Neural cell (in vitro differentiated cells): ENCODE results near the gene GNPTG. TPM values are rescaled to one million over a fixed set of nuclear protein-coding genes. Genes with fewer than 3 reads are reported as not detected.

Experiments used
- H2AFZ ChIP-seq: fragments of 200-600, 300-800 bp; sonication (generic), shearing (Covaris generic); 2 replicates; pipeline ENCODE4 v1.6.0; 2014; ENCODE audit warnings: low read depth, mild to moderate bottlenecking, antibody characterized with exemption, low read length, moderate library complexity
- H3F3A ChIP-seq: fragments of 200-600 bp; shearing (Covaris generic); 2 replicates; pipeline ENCODE4 v1.6.1; 2016; ENCODE audit warnings: mild to moderate bottlenecking, moderate library complexity, mixed read lengths, antibody characterized with exemption, low read length; ENCODE audit not compliant: insufficient read depth, poor library complexity, severe bottlenecking
- H3K27ac ChIP-seq: fragments of 200-600, 300-800 bp; sonication (generic), shearing (Covaris generic); 2 replicates; pipeline ENCODE4 v1.5.1; 2014; ENCODE audit warnings: mild to moderate bottlenecking, low read length, moderate library complexity
- H3K27me3 ChIP-seq: fragments of 300-800, 200-600 bp; sonication (generic), shearing (Covaris generic); 2 replicates; pipeline ENCODE4 v1.6.0; 2014; ENCODE audit warnings: mild to moderate bottlenecking, low read depth, low read length, moderate library complexity; ENCODE audit not compliant: insufficient read depth
- H3K36me3 ChIP-seq: fragments of 300-800, 200-600 bp; sonication (generic), shearing (Covaris generic); 2 replicates; pipeline ENCODE4 v1.5.1; 2014; ENCODE audit warnings: mild to moderate bottlenecking, antibody characterized with exemption, low read length, moderate library complexity; ENCODE audit not compliant: insufficient read depth
- H3K4me2 ChIP-seq: fragments of 300-800, 200-600 bp; sonication (generic), shearing (Covaris generic); 2 replicates; pipeline ENCODE4 v1.6.0; 2014; ENCODE audit warnings: mild to moderate bottlenecking, low read length
- H3K4me3 ChIP-seq: fragments of 300-800, 200-600 bp; sonication (generic), shearing (Covaris generic); 2 replicates; pipeline ENCODE4 v1.5.1; 2014; ENCODE audit warnings: mild to moderate bottlenecking, low read length, moderate library complexity
- H3K79me2 ChIP-seq: fragments of 200-600 bp; shearing (Covaris generic); replicated peaks from 2 replicates; pipeline ENCODE4 v1.6.0; 2014; ENCODE audit warnings: mild to moderate bottlenecking, low read length, moderate library complexity; ENCODE audit not compliant: insufficient read depth
- H3K9ac ChIP-seq: fragments of 300-800, 200-600 bp; sonication (generic), shearing (Covaris generic); 2 replicates; pipeline ENCODE4 v1.6.1; 2016; ENCODE audit warnings: mild to moderate bottlenecking, low read length, mixed read lengths
- H3K9me2 ChIP-seq: fragments of 200-600 bp; shearing (Covaris generic); 2 replicates; pipeline ENCODE4 v1.6.1; 2016; ENCODE audit warnings: mild to moderate bottlenecking, low read length, mixed read lengths; ENCODE audit not compliant: insufficient read depth
- H3K9me3 ChIP-seq: fragments of 200-600, 300-800 bp; sonication (generic), shearing (Covaris generic); 2 replicates; pipeline ENCODE4 v1.6.1; 2016; ENCODE audit warnings: mild to moderate bottlenecking, mixed run types, low read length, moderate library complexity, mixed read lengths
- H4K20me1 ChIP-seq: fragments of 200-600 bp; shearing (Covaris generic); 2 replicates; pipeline ENCODE4 v1.6.1; 2016; ENCODE audit warnings: mild to moderate bottlenecking, mixed run types; ENCODE audit not compliant: insufficient read depth
- CTCF ChIP-seq: fragments of 450-650 bp; IDR thresholded peaks from 2 replicates; pipeline ENCODE4 v1.5.1; 2014; ENCODE audit warnings: antibody characterized with exemption, mild to moderate bottlenecking, moderate library complexity; ENCODE audit not compliant: poor library complexity, severe bottlenecking
- EP300 ChIP-seq: fragments of 450-650 bp; conservative IDR thresholded peaks from 2 replicates; pipeline ENCODE4 v1.6.1; 2014; ENCODE audit warnings: antibody characterized with exemption, mild to moderate bottlenecking, moderate library complexity; ENCODE audit not compliant: poor library complexity, severe bottlenecking
- EZH2 ChIP-seq: fragments of 200-600, 300-800 bp; shearing (Covaris generic), sonication (generic); IDR thresholded peaks from 2 replicates; pipeline ENCODE4 v1.6.1; 2014; ENCODE audit warnings: antibody characterized with exemption, low read length, borderline replicate concordance, mild to moderate bottlenecking; ENCODE audit not compliant: insufficient read depth, poor library complexity, severe bottlenecking
- MXI1 ChIP-seq: fragments of 450-650 bp; conservative IDR thresholded peaks from 2 replicates; pipeline ENCODE4 v1.6.1; 2014; ENCODE audit warnings: antibody characterized with exemption, mild to moderate bottlenecking; ENCODE audit not compliant: poor library complexity, severe bottlenecking
- POLR2AphosphoS5 ChIP-seq: IDR thresholded peaks from 2 replicates; pipeline ENCODE4 v1.6.1; 2012
- RAD21 ChIP-seq: fragments of 450-650 bp; conservative IDR thresholded peaks from 2 replicates; pipeline ENCODE4 v1.6.1; 2014; ENCODE audit warnings: antibody characterized with exemption, mild to moderate bottlenecking, moderate library complexity
- REST ChIP-seq: IDR thresholded peaks from 2 replicates; pipeline ENCODE4 v1.6.1; 2012; ENCODE audit warnings: borderline replicate concordance
- SMC3 ChIP-seq: fragments of 450-650 bp; conservative IDR thresholded peaks from 2 replicates; pipeline ENCODE4 v1.6.1; 2014; ENCODE audit warnings: antibody characterized with exemption, mild to moderate bottlenecking, moderate library complexity; ENCODE audit not compliant: poor library complexity
- TAF1 ChIP-seq: IDR thresholded peaks from 2 replicates; pipeline ENCODE4 v1.6.1; 2012; ENCODE audit warnings: low read depth
- polyA plus RNA-seq: library from polyadenylated mRNA; depleted of rRNA; stranded (reverse); fragments of >200 nt; gene quantifications from 2 replicates; pipeline ENCODE4 v1.2.3, GENCODE V29; 2014

Gene GNPTG
- polyA plus RNA-seq, 1 donor from 2014 or later, result 90.5 TPM

GRCh38 chr16:1344499-1344898 lies 7.2 kb upstream of the GNPTG start:
- no peak for TF ChIP-seq EZH2
- TF ChIP-seq RAD21, result no peak
- no peak for TF ChIP-seq POLR2AphosphoS5
- TF ChIP-seq REST, result no peak
- no peak for TF ChIP-seq TAF1
- Histone ChIP-seq H3K79me2 (no peaks in the 10 kb centered on the region), H3K9me3 (no peaks in the 10 kb centered on the region), H3K27ac (no peak overlapping the region), H3K4me3 (no peak overlapping the region), H3K9ac (no peak overlapping the region), H3K9me2 (no peaks in the 10 kb centered on the region), H2AFZ (no peak overlapping the region), H3K27me3 (no peaks in the 10 kb centered on the region), H4K20me1 (no peaks in the 10 kb centered on the region), H3K4me2 (no peak overlapping the region), H3F3A (no peaks in the 10 kb centered on the region), H3K36me3 (no peaks in the 10 kb centered on the region)

GRCh38 chr16:1345087-1345486 lies 6.6 kb upstream of the GNPTG start:
- H3K9me3 ChIP-seq, result no peaks in the 10 kb centered on the region
- no peak overlapping the region for H3K27ac ChIP-seq
- no peaks in the 10 kb centered on the region for H3K27me3 ChIP-seq
- H3K9ac ChIP-seq, result no peak overlapping the region
- TF ChIP-seq TAF1 (no peak), SMC3 (no peak), RAD21 (no peak), EP300 (no peak), REST (no peak), EZH2 (no peak), MXI1 (no peak), POLR2AphosphoS5 (no peak), CTCF (no peak)
- no peaks in the 10 kb centered on the region for H3K36me3 ChIP-seq
- no peak overlapping the region for H3K4me2 ChIP-seq
- H3F3A ChIP-seq, result no peaks in the 10 kb centered on the region
- H3K4me3 ChIP-seq, result no peak overlapping the region
- no peaks in the 10 kb centered on the region for H3K79me2 ChIP-seq
- no peaks in the 10 kb centered on the region for H4K20me1 ChIP-seq
- H2AFZ ChIP-seq, result no peak overlapping the region
- no peaks in the 10 kb centered on the region for H3K9me2 ChIP-seq
